Left ventricle myocardium inferior (tissue), 1 donor: ENCODE measurements around the gene SDHAF2. TPM values are rescaled to one million over a fixed set of nuclear protein-coding genes. Genes with fewer than 3 reads are reported as not detected.

Experiments
- DNase-seq: peaks from one replicate; pipeline ENCODE4 v3.0.0-alpha.2; 2020
- H3K27ac ChIP-seq: fragments of 200-600 bp; replicated peaks from 2 replicates; pipeline ENCODE4 v1.8.0; 2021
- H3K27me3 ChIP-seq: fragments of 200-600 bp; 2 replicates; pipeline ENCODE4 v1.8.0; 2021; ENCODE audit warnings: low read depth
- H3K36me3 ChIP-seq: fragments of 200-600 bp; 2 replicates; pipeline ENCODE4 v1.8.0; 2021
- H3K4me1 ChIP-seq: fragments of 200-600 bp; 2 replicates; pipeline ENCODE4 v1.8.0; 2021
- H3K4me3 ChIP-seq: fragments of 200-600 bp; 2 replicates; pipeline ENCODE4 v1.8.0; 2021; ENCODE audit warnings: mild to moderate bottlenecking, moderate library complexity
- H3K9me3 ChIP-seq: fragments of 200-600 bp; replicated peaks from 2 replicates; pipeline ENCODE4 v1.8.0; 2021
- CTCF ChIP-seq: fragments of 200-600 bp; IDR thresholded peaks from 2 replicates; pipeline ENCODE4 v1.8.0; 2021; ENCODE audit warnings: antibody characterized with exemption, mild to moderate bottlenecking, borderline replicate concordance
- intact Hi-C: fragments of 100-400 bp; cut with micrococcal nuclease; formaldehyde crosslinking; loops from one replicate; pipeline ENCODE4 v1.11.0; 2022
- total RNA-seq: library from RNA; stranded (reverse); fragmentation: NEBNext Ultra II Directional; extraction: Animal tissue kit (Norgen Biotek cat#: 25700); gene quantifications from one replicate; pipeline ENCODE4 v1.2.1, GENCODE V29; 2021
- donor health status: DM: no; HTN: yes; CAD: no; lungs with severe emphysema.

Gene SDHAF2
- total RNA-seq, 1 donor from 2014 or later, result 38.1 TPM

GRCh38 chr11:61406067-61406466, 23.9 kb upstream of the SDHAF2 start:
- H3K27me3 ChIP-seq, result no peaks in the 10 kb centered on the region
- H3K9me3 ChIP-seq, result no peaks in the 10 kb centered on the region
- DNase-seq, result no peak
- intact Hi-C loops, result no loop called here
- no peak for TF ChIP-seq CTCF
- no peak overlapping the region for H3K4me3 ChIP-seq
- H3K36me3 ChIP-seq, result peaks cover 88% of the 10 kb centered on the region
- no peaks in the 10 kb centered on the region for H3K4me1 ChIP-seq
- no peak overlapping the region for H3K27ac ChIP-seq

- intact Hi-C loops, result no loop called here
- no peaks in the 10 kb centered on the region for H3K4me1 ChIP-seq
- no peak for TF ChIP-seq CTCF
- no peaks in the 10 kb centered on the region for H3K9me3 ChIP-seq
- H3K27me3 ChIP-seq, result no peaks in the 10 kb centered on the region
- peaks cover 99% of the 10 kb centered on the region for H3K36me3 ChIP-seq
- no peak overlapping the region for H3K4me3 ChIP-seq
- no peak overlapping the region for H3K27ac ChIP-seq
- DNase-seq, result no peak
Observed at GRCh38 chr11:61406991-61407728, 22.8 kb upstream of the SDHAF2 start.

- H3K4me1 ChIP-seq, result no peaks in the 10 kb centered on the region
- H3K27ac ChIP-seq, result no peak overlapping the region
- intact Hi-C loops, result no loop called here
- peaks cover 100% of the 10 kb centered on the region for H3K36me3 ChIP-seq
- H3K9me3 ChIP-seq, result no peaks in the 10 kb centered on the region
- no peak for TF ChIP-seq CTCF
- no peaks in the 10 kb centered on the region for H3K27me3 ChIP-seq
- DNase-seq, result no peak
- no peak overlapping the region for H3K4me3 ChIP-seq
Observed at GRCh38 chr11:61411589-61411988, 18.3 kb upstream of the SDHAF2 start.

GRCh38 chr11:61413496-61413895, 16.4 kb upstream of the SDHAF2 start:
- DNase-seq, result no peak
- intact Hi-C loops, result no loop called here
- H3K4me1 ChIP-seq, result peaks cover 18% of the 10 kb centered on the region
- H3K36me3 ChIP-seq, result peaks cover 96% of the 10 kb centered on the region
- H3K27me3 ChIP-seq, result no peaks in the 10 kb centered on the region
- H3K9me3 ChIP-seq, result no peaks in the 10 kb centered on the region
- H3K4me3 ChIP-seq, result no peak overlapping the region
- no peak overlapping the region for H3K27ac ChIP-seq
- no peak for TF ChIP-seq CTCF

GRCh38 chr11:61414547-61414946, 15.4 kb upstream of the SDHAF2 start:
- no peak for TF ChIP-seq CTCF

More at GRCh38 chr11:61414547-61414946, 15.4 kb upstream of the SDHAF2 start:
- no peak overlapping the region for H3K4me3 ChIP-seq
- peaks cover 96% of the 10 kb centered on the region for H3K36me3 ChIP-seq
- H3K9me3 ChIP-seq, result no peaks in the 10 kb centered on the region
- peaks cover 19% of the 10 kb centered on the region for H3K4me1 ChIP-seq
- intact Hi-C loops, result no loop called here
- no peak overlapping the region for H3K27ac ChIP-seq
- DNase-seq, result no peak
- no peaks in the 10 kb centered on the region for H3K27me3 ChIP-seq
